Activated CD8-positive, alpha-beta memory T cell treated with anti-CD3 and anti-CD28 coated beads, Interleukin-2, amount 50 U/mL, for 48 hours (primary cell): ENCODE results near the gene LBX2.

Source experiments
- DNase-seq: peaks from one replicate; pipeline ENCODE4 v3.0.0-alpha.2; 2020

The LBX2 gene, protein sequence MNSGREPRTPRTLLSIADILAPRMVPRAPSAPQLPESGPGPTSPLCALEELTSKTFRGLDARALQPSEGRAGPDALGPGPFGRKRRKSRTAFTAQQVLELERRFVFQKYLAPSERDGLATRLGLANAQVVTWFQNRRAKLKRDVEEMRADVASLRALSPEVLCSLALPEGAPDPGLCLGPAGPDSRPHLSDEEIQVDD

DNA sequence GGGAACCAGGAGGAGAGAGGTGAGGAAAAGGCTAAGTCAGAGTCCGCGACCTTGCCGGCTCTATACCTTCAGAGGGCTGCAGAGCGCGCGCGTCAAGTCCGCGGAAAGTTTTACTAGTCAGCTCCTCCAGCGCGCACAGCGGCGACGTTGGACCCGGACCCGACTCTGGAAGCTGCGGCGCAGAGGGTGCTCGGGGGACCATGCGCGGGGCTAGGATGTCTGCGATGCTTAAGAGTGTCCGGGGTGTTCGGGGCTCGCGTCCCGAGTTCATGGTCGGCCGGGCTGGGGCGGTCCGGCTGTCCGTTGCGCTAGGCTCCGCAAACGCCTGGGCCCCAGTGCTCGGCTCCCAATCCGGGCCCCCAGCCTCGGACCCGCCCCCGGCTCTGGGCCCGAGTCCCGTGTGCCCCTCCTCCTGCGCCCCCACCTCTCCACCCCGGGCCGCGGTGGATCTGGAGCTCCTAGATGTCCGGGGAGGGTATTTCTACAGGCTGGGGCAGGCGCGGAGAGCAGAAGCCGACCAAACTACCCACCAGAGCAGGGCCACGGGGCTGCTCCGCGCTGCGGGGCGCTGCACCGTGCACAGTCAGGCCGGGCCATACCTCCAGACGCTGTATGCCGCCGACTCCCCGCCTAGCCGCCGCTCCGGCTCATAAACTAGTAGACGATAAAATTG, at the start of gene LBX2:
TSS of gene LBX2 (minus strand) at position 337 of the 673 bp plus-strand sequence. CDS start at position 271, 66 bp downstream.
- DNase-seq: no peak

DNA sequence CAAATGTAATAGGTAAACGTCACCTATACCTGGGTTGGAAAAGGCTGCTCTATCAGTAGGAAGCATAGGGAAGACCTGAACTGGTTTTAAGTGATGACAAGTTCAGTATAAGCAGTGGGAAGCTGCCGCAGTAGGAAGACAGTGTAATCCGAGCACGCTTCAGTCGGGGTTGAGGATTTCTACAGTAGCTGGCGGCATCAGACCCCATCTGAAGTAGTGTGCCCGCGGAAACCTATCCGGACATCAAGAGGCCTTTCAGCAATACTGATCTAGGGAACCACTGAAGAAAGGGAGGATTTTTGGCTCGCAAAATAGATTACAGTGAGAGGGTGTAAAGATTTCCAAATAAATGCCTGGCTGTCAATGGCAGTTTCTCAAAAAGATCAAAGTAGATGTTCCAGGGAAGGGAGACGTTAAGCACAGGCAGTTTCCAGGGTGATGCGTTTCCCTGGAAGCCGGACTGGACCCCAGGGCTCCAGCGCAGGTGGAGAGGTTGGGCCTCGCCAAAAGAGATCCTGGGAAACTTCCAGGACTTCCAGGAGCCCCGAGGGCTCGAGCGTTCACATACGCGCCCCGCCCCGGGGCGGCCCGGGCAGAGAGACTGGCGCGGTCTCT, 49.0 kb upstream of the LBX2 start:
- DNase-seq: no peak

DNA sequence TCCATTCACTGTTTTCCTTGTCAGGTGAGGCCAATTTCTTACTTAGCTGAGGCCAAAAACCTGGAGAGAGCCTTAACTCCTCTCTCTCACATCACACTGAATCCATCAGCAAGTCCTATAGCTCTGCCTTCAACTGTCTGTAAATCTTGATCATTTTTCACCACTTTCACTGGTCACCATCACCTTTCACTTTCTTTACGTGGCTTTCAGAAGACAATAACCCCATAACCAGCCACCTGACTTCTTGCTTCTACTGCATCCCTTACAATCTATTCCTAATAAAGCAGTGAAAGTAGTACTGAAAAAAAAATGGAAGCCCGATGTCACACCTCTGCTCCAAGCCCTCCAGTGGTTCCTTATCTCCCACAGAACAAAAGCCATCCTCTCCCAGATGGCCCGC, 46.6 kb upstream of the LBX2 start:
- no peak for DNase-seq

DNA sequence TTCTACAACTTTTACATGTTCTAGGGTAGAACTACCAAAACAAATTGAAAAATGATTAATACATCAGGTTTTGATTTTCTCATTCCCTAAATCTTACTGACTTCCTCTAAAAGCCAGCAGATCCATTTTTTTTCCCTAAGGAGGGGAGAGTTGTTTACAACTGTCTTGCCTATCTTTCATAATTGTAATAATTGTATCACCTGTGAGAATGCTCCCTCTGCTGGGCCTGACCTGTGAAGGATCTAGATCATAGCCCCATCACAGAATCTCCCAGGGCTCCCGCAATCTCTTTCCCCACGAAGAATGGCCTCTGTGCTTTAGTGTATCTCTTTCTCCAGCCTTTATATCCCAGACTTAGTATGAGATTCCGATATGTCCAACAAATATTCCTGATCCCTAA, 45.2 kb upstream of the LBX2 start:
- DNase-seq: no peak

DNA sequence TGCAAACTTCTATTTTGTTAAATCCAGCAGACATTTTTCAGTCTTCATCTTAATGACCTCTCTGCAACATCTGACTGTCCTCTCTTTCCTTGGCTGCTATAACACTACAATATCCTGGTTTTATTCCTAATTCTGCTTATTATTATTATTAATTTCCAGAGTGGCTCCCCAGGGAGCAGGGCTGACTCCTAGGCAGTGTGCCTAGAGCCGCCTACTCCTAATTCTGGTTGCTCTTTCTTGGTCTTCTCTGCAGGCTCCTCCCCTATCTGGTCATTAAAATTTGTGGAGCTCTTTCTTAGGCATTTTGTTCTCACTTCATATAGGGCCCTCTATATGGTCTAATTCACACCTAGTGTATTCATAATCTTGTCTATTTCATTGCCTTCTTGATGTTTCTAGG, 43.6 kb upstream of the LBX2 start:
- no peak for DNase-seq

DNA sequence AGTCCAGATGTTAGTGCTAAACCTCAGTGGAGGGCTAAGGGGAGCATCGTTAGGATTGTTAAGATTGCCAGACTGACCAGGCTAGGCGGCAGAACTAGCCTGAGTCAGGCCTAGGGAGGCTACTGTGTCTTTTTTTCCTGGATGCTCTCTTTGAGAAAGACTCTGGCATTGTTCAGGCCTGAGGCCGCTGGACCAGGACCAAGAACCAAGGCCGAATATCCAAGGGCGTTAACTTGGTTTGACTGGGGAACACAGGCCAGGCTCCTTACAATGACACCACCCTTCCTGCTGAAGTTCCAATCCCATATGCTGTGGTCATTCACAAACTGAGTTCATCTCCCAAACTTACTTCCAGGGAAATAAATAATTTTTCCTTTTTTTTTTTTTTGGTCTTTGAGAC, 40.9 kb upstream of the LBX2 start:
- no peak for DNase-seq

DNA sequence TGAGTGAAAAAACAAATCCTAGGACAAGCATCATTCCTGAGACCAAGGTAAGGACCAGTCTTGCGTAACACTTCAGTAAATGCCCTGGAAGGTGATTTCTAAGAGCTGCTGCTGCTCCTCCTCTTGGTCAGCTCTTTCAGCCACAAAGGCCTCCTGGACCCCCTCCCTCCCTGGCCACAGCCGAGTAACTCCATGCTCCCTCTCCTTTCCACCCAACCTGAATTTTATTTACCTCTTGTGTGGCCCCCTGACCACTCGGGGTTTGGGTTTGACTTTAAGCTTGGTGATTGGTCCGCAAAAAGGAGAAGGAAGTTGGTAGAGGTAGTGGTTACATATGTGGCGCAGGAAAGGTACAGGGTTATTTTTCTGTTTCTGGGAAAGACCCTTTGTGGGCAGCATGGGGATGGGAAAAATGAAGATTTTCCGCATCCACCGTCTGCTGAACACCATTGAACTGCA, 39.5 kb upstream of the LBX2 start:
- no peak for DNase-seq

DNA sequence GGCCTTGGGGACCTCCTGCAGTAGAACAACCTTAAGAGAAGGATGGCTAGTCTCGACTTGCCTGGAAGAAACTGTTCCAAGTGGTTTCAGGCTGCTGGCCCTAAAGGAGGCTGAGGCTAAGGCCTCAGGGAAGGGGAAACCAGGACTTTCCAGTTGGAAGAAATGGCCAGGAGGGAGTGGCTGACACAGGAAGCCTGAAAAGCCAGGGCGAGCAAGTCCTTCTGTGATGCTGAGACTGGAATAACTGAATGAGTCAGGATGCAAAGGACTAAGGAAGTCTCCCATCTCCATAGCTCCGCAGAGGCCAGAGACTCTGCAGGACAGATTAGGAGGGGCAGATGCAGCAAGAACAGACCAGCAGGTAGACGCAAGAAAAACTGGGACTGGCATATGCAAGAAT, 37.7 kb upstream of the LBX2 start:
- no peak for DNase-seq

DNA sequence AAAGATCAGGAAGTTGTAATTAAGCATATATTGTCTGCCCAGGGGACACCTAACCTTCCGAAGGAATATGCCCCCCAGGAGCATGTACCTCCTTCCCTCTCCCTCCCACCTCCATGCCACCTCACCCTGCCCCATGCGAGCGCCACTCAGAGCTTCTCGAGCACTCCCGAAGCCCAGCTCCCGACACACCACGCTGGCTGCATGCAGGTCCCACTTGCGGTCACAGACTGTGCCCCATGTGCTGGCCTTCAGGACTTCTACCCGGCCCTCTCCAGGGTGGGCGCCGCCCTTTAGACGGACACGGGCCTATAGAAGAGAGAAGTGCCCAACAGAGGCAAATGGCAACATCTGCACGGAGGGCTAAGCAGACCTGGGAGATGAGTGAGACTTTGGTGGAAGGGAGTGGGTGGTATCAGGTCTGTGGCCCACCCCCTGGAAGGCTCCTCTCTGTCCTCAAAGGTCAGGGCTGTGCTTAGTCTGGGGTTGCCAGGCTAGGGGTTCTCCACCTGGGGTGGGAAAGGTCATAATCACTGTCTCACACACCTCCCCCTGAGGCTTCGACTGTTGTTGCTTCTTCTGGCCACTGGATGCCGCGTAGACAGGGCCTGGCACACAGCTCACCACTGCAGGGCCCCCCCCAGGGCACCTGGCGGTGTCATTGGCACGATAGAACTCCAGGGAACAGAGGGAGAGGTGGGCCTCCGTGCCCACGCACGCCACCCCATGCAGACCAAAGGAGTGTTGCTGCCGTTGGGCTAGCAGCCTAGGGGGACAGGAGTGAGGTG, 37.0 kb upstream of the LBX2 start:
- DNase-seq: no peak

DNA sequence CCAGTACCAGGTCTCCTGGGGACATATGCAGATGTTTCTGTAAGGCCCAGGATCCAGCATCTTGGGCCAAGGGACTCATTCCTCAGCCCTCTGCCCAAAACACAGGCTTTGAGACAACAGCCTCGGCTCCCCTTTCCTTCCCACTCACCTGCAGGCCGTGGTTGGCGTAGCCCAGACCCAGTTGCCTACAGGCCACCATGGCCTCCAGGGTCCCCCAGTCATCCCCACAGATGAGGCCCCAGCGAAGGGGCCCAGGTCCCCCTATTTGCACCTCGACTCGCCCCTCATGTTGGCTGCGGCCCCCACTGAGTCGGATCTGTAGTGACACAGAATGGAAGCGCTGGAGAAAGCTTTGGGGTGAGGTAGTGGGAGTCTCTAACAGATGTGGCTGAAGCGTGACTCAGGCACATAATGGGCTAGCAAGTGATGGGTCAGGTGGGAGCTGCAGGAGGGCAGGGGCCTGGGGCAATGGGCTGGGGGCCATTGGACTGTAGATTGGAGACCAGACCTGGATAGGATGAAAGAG, 36.1 kb upstream of the LBX2 start:
- DNase-seq: no peak

DNA sequence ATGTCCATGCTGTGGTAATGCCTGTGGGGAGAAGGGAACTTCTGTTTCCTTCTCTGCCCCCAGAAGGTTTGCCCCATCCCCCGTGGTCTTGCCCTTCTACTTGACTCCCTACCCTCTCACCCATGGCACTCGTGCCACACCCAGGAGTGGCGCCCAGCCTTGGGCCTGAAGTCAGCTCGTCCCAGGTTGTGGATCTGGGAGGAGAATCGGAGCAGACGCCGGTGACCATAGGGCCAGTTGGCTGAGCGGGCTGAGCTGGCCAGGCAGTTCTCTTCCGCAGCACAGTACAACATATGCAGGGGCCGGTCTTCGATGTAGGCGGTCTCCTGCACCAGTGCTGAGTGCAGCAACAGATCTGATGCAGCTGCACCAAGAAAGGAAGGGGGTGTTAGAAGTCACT, 35.0 kb upstream of the LBX2 start:
- no peak for DNase-seq

DNA sequence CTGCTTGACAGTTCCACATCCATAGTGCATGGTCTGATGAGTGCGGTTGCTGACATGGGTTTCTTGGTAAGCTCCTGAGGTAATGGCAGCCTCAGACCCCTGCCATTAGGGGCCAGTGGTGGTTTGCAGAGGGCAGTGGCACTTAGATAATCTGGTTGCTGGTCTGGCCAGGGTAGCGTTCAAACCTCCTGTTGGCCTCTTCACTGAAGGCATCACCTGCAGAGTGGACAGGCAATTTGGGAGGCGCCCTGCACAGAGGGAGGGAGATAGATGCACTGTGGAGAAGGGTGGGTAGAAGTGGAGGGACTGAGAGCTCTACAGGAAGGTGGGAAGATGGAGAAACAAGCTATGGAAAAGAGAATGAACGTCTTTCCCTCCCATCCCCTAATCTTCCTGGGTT, 34.1 kb upstream of the LBX2 start:
- no peak for DNase-seq

DNA sequence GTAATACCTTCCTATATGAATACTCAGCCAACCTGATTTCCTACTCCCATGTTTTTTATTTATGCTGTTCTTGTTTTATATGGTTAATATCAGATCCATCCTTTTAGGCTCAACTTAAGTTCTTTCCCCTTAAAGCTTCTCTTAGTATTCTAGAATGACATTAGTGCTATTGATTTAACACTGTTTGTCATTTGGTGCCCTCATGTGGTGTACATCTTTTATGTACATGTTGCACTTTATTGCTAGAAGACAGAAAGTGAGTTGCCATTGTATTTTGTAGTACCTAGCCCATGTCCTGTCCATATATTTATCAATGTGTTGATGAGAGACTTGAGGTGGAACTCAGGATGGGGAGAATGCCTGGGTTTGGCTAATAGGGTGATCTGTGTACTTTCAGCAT, 32.8 kb upstream of the LBX2 start:
- no peak for DNase-seq

DNA sequence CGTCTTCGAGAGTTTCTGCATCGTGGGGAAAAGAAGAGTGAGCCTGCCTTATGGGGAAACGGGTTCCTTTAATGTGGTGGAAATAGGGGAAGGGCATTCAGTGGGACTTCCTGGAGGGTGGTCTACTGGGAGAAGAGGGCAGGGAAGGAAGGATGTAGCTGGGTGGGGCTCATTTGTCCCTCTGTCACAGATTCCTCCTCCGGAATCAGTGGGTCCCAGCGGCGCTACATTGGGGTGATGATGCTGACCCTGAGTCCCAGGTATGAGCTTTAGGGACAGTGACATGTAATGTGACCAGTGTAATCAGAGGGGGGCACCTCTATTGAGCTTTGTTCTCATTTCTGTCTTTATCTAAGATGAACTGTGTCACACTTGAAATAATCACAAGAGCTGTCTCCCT, 32.3 kb upstream of the LBX2 start:
- DNase-seq: no peak

DNA sequence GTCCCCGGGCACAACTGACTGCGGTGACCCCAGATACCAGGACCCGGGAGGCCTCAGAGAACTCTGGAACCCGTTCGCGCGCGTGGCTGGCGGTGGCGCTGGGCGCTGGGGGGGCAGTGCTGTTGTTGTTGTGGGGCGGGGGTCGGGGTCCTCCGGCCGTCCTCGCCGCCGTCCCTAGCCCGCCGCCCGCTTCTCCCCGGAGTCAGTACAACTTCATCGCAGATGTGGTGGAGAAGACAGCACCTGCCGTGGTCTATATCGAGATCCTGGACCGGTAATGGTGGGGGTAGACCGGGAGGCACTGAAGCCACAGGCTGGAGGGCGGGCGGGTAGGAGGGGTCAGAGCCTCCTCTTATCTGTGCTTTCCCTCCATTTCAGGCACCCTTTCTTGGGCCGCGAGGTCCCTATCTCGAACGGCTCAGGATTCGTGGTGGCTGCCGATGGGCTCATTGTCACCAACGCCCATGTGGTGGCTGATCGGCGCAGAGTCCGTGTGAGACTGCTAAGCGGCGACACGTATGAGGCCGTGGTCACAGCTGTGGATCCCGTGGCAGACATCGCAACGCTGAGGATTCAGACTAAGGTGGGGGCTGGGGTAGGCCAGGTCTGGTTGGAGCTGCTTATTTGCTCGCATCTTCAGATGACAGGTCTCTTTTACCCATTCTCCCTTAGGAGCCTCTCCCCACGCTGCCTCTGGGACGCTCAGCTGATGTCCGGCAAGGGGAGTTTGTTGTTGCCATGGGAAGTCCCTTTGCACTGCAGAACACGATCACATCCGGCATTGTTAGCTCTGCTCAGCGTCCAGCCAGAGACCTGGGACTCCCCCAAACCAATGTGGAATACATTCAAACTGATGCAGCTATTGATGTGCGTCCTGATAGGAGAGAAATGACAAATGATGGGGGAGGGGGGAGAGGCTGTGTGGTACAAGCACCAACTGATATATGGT, 31.1 kb upstream of the LBX2 start:
- DNase-seq: peak; percentile 72

DNA sequence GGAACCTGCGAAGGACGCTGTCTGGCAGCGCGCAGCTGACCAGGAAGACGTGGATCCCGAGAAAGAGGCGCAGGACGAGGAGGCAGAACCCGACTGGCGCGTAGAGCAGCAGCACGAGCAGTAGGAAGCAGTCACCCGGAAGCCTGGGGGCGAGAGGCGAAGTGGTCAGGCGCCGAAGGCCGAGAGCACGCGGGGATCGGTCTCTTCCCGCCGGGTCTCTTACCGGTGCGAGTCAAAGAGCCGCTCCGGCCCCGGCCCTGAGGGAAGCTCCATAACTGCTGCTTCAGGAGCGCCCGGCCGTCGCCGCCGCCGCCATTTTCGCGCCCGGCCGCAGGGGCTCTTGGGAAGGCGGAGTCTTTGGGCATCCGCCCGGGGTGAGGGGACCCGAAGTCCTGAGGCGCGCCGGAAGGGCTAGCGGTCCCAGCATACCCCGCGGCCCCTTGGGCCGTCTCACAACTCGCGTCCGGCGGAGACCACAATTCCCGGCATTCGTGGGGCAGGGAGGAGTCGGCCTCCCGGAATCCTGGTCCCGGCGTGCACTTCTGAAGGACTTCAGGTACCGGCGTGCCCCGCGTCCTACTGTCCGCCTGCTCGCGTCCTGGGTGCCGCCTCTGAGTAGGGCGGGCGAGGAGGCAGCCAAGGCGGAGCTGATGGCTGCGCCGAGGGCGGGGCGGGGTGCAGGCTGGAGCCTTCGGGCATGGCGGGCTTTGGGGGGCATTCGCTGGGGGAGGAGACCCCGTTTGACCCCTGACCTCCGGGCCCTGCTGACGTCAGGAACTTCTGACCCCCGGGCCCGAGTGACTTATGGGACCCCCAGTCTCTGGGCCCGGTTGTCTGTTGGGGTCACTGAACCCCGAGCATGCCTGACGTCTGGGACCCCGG, 30.2 kb upstream of the LBX2 start, which contains the start of the genes AUP1 and HTRA2:
TSS of gene AUP1 (minus strand) at position 350 of the 882 bp plus-strand sequence. CDS start at position 273, 77 bp downstream.
TSS of gene HTRA2 (plus strand) at position 577 of the 882 bp plus-strand sequence. CDS start at position 651, 74 bp downstream.
- peak; percentile 95 for DNase-seq

DNA sequence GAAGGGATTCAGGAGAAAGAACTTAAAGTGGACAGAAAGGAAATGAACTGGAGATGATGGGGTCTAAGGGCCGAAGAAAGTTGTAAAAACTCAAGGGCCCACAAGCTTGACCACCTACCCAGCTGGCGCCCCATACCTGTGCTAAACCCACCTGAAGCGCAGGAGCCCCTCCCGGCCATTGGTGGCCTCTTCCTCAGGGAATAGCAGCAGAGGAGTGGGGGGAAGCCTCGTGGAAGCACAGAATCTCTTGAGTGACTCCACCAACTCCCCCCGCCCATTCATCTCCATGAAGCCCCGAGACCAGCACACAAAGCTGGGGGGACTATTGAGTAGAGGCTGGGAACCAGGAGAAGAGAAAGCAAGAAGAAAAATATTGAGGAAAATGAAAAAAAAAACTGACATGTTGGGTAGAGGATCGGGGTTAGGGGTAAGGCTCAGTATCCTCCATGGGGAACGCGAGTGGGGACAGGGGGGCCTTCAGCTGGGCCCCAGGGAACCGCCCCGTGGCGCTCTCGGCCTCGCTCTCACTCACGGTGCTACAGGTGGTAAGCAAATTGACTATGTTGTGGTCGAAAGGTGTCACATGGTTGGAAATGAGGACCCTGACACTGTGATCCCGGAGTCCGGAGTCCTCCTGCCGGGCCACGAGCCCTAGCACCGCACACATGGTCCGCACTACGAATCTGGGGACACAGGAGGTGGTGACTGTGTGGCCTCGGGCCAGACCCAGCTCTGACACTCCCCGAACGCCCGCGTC, 29.4 kb upstream of the LBX2 start:
- DNase-seq: no peak

DNA sequence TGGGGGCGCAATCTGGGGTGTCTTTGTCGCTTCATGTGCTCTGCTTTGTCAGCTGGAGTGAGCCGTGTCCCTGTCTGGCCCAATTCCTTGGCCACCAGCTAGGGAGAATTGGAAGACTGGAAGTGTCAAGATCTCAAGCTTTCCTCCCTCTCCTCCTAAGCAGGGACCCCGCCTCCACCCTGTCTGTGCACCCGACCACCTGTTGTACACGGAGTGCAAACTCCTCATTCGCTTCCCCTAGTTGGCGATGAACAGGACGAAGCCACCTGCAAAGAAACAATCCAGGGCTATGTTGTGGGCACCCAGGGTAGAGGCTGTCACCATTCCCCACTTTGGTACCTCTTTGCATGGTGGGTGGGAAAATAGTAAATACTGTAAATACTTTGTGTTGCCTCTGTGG, 28.3 kb upstream of the LBX2 start:
- DNase-seq: no peak

DNA sequence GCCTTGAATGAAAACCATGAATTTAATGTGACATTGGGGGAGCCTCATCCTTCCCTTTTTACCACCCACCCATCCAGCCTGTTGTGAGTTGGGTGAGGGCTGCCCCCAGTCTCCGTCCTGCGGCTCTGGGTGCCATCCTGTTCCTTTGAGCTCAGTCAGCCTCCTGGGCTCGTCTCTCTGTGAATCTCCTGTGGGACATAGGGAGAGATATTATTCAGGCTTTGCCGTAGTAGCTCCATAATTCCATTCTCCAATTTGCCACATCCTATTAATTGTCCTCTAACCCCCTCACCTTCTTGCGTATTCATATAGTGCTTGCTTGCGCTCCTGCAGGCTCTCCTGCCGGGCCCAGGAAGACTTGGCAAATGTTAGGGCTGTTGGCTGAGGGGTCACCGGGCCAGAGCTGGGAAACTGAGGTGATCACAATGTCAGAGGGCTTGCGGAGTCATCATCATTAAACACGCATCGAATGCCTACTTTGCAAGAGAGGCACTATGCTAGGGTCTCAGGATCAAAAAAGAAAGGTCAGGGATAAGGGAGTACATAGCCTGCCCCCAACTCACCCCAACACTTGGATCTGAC, 27.3 kb upstream of the LBX2 start:
- DNase-seq: no peak
